Endothelial cell (in vitro differentiated cells): Measurements from ENCODE around the gene UBA6. TPM values are rescaled to one million over a fixed set of nuclear protein-coding genes. Genes with fewer than 3 reads are reported as not detected.

ENCODE experiments used
- DNase-seq: peaks from one replicate; pipeline ENCODE4 v3.0.0; 2021; ENCODE audit warnings: low spot score
- H3K27ac Mint-ChIP-seq: one replicate; pipeline ENCODE4 v1.8.0; 2021; ENCODE audit warnings: mixed read lengths, inconsistent platforms; ENCODE audit not compliant: unreplicated experiment
- H3K27me3 Mint-ChIP-seq: one replicate; pipeline ENCODE4 v1.8.0; 2021; ENCODE audit warnings: mild to moderate bottlenecking, moderate library complexity, mixed read lengths, inconsistent platforms; ENCODE audit not compliant: unreplicated experiment
- H3K36me3 Mint-ChIP-seq: one replicate; pipeline ENCODE4 v1.8.0; 2021; ENCODE audit warnings: mild to moderate bottlenecking, low read depth, mixed read lengths, inconsistent platforms; ENCODE audit not compliant: unreplicated experiment
- H3K4me1 Mint-ChIP-seq: one replicate; pipeline ENCODE4 v1.8.0; 2021; ENCODE audit warnings: mild to moderate bottlenecking, mixed read lengths, inconsistent platforms; ENCODE audit not compliant: unreplicated experiment
- H3K4me3 Mint-ChIP-seq: one replicate; pipeline ENCODE4 v1.8.0; 2021; ENCODE audit warnings: mild to moderate bottlenecking, mixed read lengths, inconsistent platforms; ENCODE audit not compliant: unreplicated experiment
- H3K9me3 Mint-ChIP-seq: one replicate; pipeline ENCODE4 v1.8.0; 2021; ENCODE audit warnings: mixed read lengths, inconsistent platforms; ENCODE audit not compliant: unreplicated experiment
- total RNA-seq: library from RNA; stranded (reverse); fragmentation: NEBNext Ultra II Directional; extraction: Animal tissue kit (Norgen Biotek cat#: 25700); gene quantifications from one replicate; pipeline ENCODE4 v1.2.1, GENCODE V29; 2021; ENCODE audit not compliant: unreplicated experiment
- TF ChIP-seq, protein P1 (sequence below): fragments of 200-600 bp; sonication (generic); IDR thresholded peaks from one replicate; pipeline ENCODE4 v1.5.0; 2021; ENCODE audit warnings: antibody characterized with exemption; ENCODE audit not compliant: unreplicated experiment

Gene UBA6
- total RNA-seq, 1 donor from 2014 or later: 79.5 TPM

DNA sequence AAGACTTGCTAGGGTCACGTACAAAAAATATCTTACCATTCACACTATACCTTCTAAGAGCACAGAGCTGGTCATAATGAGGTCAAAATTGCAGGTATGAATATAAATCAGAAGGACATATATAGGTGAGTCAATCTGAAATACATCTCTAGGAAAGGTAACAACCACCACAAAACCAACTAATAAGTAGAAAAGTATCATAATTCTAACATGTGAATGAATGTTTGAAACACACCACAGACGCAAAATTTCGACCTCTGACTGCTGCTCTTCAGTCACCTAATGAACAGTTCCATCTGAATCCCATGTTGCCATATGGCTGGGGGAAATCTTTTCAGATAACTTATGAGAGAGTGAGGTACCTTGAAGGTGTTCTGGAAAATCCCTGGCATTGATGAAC lies 120.4 kb downstream of the UBA6 start:
- Mint-ChIP-seq H3K4me3 (no peak overlapping the region), H3K27ac (no peak overlapping the region), H3K27me3 (peaks cover 1% of the 10 kb centered on the region), H3K4me1 (peaks cover under 1% of the 10 kb centered on the region), H3K36me3 (no peaks in the 10 kb centered on the region), H3K9me3 (no peaks in the 10 kb centered on the region)
- TF ChIP-seq, protein P1, sequence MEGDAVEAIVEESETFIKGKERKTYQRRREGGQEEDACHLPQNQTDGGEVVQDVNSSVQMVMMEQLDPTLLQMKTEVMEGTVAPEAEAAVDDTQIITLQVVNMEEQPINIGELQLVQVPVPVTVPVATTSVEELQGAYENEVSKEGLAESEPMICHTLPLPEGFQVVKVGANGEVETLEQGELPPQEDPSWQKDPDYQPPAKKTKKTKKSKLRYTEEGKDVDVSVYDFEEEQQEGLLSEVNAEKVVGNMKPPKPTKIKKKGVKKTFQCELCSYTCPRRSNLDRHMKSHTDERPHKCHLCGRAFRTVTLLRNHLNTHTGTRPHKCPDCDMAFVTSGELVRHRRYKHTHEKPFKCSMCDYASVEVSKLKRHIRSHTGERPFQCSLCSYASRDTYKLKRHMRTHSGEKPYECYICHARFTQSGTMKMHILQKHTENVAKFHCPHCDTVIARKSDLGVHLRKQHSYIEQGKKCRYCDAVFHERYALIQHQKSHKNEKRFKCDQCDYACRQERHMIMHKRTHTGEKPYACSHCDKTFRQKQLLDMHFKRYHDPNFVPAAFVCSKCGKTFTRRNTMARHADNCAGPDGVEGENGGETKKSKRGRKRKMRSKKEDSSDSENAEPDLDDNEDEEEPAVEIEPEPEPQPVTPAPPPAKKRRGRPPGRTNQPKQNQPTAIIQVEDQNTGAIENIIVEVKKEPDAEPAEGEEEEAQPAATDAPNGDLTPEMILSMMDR: no peak
- no peak for DNase-seq

DNA sequence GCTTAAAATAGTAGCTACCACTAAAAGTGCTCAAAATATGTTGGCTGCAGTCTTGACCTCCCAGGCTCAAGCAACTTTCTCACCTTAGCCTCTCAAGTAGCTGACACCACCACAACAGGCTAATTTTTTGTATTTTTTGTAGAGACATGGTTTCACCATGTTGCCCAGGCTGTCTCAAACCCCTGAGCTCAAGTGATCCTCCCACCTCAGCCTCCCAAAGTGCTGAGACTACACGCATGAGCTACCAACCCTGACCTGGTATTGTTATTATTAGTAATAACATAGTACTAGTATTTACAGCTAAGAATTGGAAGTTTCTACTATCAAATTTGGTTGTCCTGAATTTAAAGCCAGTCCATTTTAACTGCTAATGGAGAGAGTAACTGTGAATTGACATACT lies 124.4 kb downstream of the UBA6 start:
- Mint-ChIP-seq H3K4me3 (no peak overlapping the region), H3K4me1 (peaks cover 21% of the 10 kb centered on the region), H3K9me3 (no peaks in the 10 kb centered on the region), H3K36me3 (no peaks in the 10 kb centered on the region), H3K27me3 (peaks cover 2% of the 10 kb centered on the region), H3K27ac (no peak overlapping the region)
- DNase-seq: no peak
- TF ChIP-seq, protein P1: no peak

DNA sequence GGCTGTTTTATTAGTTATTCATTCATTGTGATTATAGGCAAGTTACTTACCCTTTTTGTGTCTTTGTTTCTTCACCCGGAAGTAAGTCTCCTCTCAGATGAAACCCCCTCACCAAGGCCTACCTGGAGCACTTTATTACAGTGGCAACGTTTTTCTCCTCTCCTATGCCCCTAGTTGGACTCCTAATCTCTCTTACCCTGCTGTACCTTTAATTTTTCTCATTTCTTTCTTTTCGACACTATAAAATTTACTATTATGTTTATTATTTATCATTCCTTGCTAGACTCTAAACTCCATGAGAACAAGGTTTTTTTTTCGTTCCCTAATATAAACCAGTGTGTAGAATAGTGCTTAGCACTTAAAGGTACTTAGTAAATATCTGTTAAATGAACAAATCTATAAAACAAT lies 124.9 kb downstream of the UBA6 start:
- peaks cover 2% of the 10 kb centered on the region for H3K27me3 Mint-ChIP-seq
- H3K4me1 Mint-ChIP-seq: peaks cover 21% of the 10 kb centered on the region
- no peaks in the 10 kb centered on the region for H3K36me3 Mint-ChIP-seq
- DNase-seq: no peak
- H3K27ac Mint-ChIP-seq: no peak overlapping the region
- no peaks in the 10 kb centered on the region for H3K9me3 Mint-ChIP-seq
- TF ChIP-seq, protein P1: no peak
- H3K4me3 Mint-ChIP-seq: no peak overlapping the region

DNA sequence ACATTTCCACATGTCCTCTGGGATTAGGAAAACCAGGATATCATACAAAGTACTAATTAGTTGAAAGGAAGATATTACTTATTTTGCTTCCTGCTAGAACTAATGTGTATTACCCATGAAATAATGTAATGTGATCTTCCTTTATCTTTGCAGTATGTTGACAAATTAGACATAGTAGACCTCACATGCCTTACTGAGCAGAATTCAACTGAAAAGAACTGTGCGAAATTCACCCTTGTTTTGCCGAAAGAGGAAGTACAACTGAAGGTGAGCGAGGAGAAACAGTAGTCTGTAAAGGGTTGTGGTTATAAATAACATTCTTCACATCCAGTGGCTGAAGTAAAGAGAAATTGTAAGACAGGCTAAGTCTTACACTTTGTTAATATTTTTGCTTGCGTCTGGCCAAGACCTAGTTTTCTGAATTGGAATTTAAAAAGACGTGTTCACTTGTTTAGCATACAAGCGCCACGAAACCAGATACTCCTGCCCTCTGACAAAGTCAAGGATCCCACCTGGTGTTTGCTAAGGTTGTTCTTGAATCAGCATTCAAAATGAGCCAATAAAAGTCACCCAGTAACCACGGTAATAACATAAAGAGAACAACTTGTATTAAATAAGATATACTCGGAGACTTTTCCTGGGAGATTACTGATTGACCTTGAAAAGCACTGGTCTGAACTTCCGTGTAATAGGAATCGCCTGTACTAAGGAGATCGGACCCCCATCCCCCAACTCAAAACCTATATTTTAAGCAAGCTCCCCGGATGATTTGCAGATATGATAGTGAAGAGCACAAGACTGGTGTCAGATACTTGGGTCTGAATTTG lies 125.5 kb downstream of the UBA6 start:
- no peak overlapping the region for H3K4me3 Mint-ChIP-seq
- TF ChIP-seq, protein P1: no peak
- peaks cover 21% of the 10 kb centered on the region for H3K4me1 Mint-ChIP-seq
- no peaks in the 10 kb centered on the region for H3K9me3 Mint-ChIP-seq
- H3K27ac Mint-ChIP-seq: no peak overlapping the region
- no peaks in the 10 kb centered on the region for H3K36me3 Mint-ChIP-seq
- no peak for DNase-seq
- peaks cover 2% of the 10 kb centered on the region for H3K27me3 Mint-ChIP-seq

DNA sequence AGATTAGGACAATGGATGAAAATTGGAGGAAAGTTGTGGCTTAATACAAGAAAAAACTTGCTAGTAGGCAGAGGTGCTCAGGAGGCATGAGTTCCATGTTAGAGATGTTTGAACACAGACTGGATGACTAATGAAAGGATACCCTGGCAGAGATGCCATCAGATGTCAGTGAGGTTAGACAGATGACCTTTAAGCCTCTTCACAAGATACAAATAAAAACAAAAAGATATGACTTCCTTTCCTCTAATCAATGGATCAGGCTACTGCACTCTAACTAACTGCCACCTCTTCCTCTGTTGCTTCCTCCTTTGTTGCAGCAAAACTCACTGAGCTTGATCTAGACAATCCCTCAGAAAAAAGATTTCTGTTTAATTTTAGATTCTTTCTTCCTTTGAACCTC lies 127.8 kb downstream of the UBA6 start:
- H3K27me3 Mint-ChIP-seq: peaks cover 2% of the 10 kb centered on the region
- H3K9me3 Mint-ChIP-seq: no peaks in the 10 kb centered on the region
- H3K27ac Mint-ChIP-seq: peak overlapping the region; percentile 13
- H3K4me1 Mint-ChIP-seq: peaks cover 21% of the 10 kb centered on the region
- TF ChIP-seq, protein P1: no peak
- H3K36me3 Mint-ChIP-seq: no peaks in the 10 kb centered on the region
- H3K4me3 Mint-ChIP-seq: no peak overlapping the region
- no peak for DNase-seq
